DMS53 treated with DMSO at 0.1 percent for 48 hours (cell line): ENCODE results near the gene TEX30.

Source experiments
- DNase-seq: peaks from one replicate; lab custom pipeline; 2025; ENCODE audit not compliant: unreplicated experiment; lab: John Stamatoyannopoulos, UW

Gene TEX30

DNA sequence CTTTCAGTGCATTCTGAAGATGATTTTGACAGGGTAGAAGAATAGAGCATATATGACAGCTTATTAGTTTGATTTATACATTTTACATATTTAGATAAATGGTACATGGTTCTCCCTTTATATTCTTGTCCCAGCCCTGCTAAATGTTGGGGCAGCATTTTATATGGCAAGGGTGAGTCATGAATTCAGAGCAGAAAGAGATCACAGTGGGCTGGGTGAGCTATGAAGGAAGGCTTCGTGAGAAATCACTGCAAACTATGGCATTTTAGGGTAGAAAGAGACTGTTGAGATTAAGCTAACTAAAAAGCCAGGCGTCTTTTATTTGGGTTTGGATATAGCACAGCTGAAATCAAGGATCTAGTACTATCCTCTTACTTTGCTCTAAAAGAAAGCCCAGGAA lies 54.8 kb downstream of the TEX30 start:
- no peak for DNase-seq
